Bronchial epithelial cell (primary cell): ENCODE data around the gene THBS1. TPM values are rescaled to one million over a fixed set of nuclear protein-coding genes. Genes with fewer than 3 reads are reported as not detected.

Experiments used
- DNase-seq: peaks from one replicate; pipeline ENCODE4 v3.0.0-alpha.2; 2010; ENCODE audit warnings: low read depth
- FAIRE-seq: peaks from 2 replicates; lab custom pipeline; 2011; peaks lifted over from hg19 to GRCh38; lab: Jason Lieb, UNC
- H3K27me3 ChIP-seq: 2 replicates; pipeline ENCODE4 v1.5.1; 2011; ENCODE audit warnings: low read length; ENCODE audit not compliant: control insufficient read depth, insufficient read depth
- H3K36me3 ChIP-seq: 2 replicates; pipeline ENCODE4 v1.5.1; 2011; ENCODE audit warnings: low read length; ENCODE audit not compliant: control insufficient read depth, insufficient read depth
- H3K4me3 ChIP-seq: 2 replicates; pipeline ENCODE4 v1.5.1; 2011; ENCODE audit warnings: mild to moderate bottlenecking, low read depth, low read length, control low read depth
- total RNA-seq: library from RNA; depleted of rRNA; stranded (reverse); fragments of >200 nt; gene quantifications from 2 replicates; pipeline ENCODE4 v1.2.1, GENCODE V29; 2014
- TF ChIP-seq, protein P1 (sequence below): IDR thresholded peaks from 2 replicates; pipeline ENCODE4 v1.5.1; 2011; ENCODE audit warnings: mild to moderate bottlenecking, moderate library complexity, low read length, control low read depth, inconsistent platforms; ENCODE audit not compliant: insufficient read depth, severe bottlenecking

The THBS1 gene
- total RNA-seq, 1 donor from 2014 or later, result 162 TPM

DNA sequence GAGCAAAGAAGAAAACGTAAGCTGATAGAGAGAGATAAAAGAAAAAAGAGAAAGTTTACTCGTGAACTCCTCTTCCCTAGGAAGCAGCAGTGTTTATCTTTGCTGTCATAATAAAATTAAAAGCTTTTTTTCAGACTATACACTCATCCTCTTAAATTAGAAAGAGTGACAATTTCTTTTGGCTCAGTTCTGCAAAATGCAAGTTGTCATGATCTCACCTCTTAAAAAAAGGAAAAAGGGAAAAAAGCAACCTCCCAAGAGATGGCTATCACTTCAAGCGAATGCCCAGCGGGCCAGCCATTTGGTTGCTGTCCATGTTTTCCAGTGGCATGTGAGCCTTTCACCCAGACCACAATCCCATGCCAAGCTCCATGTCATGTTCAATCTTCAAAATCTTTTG lies 7.0 kb upstream of the THBS1 start:
- TF ChIP-seq, protein P1, sequence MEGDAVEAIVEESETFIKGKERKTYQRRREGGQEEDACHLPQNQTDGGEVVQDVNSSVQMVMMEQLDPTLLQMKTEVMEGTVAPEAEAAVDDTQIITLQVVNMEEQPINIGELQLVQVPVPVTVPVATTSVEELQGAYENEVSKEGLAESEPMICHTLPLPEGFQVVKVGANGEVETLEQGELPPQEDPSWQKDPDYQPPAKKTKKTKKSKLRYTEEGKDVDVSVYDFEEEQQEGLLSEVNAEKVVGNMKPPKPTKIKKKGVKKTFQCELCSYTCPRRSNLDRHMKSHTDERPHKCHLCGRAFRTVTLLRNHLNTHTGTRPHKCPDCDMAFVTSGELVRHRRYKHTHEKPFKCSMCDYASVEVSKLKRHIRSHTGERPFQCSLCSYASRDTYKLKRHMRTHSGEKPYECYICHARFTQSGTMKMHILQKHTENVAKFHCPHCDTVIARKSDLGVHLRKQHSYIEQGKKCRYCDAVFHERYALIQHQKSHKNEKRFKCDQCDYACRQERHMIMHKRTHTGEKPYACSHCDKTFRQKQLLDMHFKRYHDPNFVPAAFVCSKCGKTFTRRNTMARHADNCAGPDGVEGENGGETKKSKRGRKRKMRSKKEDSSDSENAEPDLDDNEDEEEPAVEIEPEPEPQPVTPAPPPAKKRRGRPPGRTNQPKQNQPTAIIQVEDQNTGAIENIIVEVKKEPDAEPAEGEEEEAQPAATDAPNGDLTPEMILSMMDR, result no peak
- Histone ChIP-seq H3K27me3 (no peaks in the 10 kb centered on the region), H3K4me3 (no peak overlapping the region), H3K36me3 (no peaks in the 10 kb centered on the region)
- FAIRE-seq (no peak), DNase-seq (no peak)

DNA sequence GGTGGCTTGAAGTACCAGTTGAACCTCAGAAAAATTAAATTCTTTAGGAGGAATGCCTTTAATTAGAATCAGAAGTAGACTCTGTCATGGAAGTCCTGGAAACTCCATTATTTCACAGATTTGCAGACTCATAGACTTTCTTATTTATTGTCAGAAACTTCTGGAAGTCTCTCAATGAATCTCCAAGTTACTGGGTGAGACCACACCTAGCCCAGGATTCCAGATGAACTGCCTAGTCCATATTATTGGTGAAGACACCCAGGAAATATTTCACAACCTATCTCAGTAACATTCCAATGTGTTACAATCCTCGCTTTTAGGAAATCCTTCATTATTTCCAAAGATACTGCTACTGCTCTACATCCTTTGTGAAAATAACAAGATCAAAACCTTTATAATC lies 6.5 kb upstream of the THBS1 start:
- Histone ChIP-seq H3K36me3 (no peaks in the 10 kb centered on the region), H3K27me3 (no peaks in the 10 kb centered on the region), H3K4me3 (no peak overlapping the region)
- DNase-seq (peak; percentile 41), FAIRE-seq (no peak)
- TF ChIP-seq, protein P1, result no peak

DNA sequence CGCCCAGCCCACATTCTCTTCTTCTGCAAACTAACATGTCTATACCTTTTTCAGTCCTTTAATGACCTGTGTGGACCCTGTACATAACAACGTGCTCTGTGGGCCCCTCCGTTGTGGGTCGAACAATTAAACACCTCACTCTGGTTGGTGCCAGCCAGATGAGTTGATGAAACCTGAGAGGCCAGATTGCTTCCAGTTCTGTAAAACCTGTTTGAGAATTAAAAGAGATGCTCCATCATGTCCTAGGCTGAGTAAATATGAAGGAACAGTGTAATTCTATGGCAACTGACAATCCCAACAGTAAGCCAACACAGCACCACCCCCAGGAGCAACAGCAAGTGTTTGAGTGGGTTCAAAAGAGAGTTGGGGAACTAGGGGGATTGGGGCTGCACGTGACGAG lies 5.7 kb upstream of the THBS1 start:
- FAIRE-seq (peak; percentile 47), DNase-seq (no peak)
- TF ChIP-seq, protein P1, result no peak

DNA sequence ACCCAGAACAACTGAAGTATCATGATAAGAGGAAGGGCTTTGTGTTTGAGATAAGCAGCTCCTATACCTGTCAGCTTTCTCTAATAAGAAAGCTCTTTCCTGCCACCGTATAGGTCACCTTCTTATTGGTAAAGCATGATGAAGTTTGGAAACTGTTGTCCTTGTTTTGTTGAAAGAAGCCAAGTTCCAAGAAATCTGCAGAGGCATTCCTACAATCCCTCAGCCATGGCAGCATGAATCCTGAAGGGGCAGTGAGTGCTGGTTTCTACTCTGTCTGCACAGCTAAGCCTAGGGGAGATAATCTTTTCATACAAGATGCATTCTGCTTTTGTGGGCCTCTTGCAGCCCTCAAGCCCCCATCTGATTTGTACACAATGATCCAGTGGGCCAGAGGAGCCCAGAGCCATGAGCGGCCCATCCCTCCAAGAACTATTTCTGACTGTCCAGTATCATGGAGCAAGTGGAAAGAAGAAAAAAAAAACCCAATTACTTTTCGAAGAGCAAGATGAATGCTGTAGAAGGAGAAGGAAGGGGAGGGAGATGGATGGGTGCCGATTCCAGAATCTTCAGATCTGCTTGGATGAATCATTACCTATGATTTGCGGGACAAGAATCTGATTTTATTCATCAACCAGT lies 1.9 kb upstream of the THBS1 start:
- Histone ChIP-seq H3K36me3 (peaks cover 10% of the 10 kb centered on the region), H3K27me3 (no peaks in the 10 kb centered on the region), H3K4me3 (peak overlapping the region; percentile 58)
- FAIRE-seq (no peak), DNase-seq (no peak)
- TF ChIP-seq, protein P1, result no peak

More for the DNA sequence above, 5.7 kb upstream of the THBS1 start:
- no peak overlapping the region for H3K4me3 ChIP-seq
- H3K36me3 ChIP-seq, result no peaks in the 10 kb centered on the region
- no peaks in the 10 kb centered on the region for H3K27me3 ChIP-seq

DNA sequence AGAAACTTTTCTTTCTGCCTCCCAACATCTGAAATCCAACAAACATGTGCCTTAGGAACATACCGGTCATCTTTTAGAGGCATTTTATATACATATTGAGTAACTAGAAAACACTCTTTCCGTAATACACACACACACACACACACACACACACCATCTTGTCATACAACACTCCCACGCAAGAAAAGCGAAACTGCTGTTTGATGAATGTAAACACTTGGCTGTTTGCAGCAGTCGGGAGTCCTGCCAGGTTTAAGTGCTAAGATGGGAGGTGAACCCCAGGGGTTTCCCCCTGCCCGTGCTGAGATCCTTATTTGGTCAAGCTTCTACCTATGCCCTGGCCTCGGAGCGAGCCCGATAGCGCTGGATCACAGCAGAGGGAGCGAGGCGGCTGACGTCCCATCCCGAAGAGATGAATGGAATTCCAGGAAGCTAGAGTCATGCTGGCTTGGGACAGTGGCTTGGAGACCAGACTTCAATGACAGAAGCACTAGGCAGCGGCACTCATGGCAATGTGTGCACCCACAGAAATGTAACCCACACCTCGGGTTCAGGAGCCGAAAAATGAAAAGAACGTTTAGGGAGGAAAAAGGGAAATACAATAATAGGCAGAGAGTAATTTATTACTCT lies 1.3 kb upstream of the THBS1 start:
- FAIRE-seq (peak; percentile 64), DNase-seq (peak; percentile 91)
- TF ChIP-seq, protein P1, result no peak
- Histone ChIP-seq H3K4me3 (peak overlapping the region; percentile 58), H3K36me3 (peaks cover 12% of the 10 kb centered on the region), H3K27me3 (no peaks in the 10 kb centered on the region)
